Spleen (tissue), 7 donors: ENCODE data around the gene BSPRY.

ENCODE experiments used
- CTCF ChIP-seq, 11 experiments: fragments of 200-600 bp in 7 of 11; fragments of 450-650 bp in 4 of 11; sonication (generic) in 4 of 11; IDR thresholded peaks in 8 of 11; conservative IDR thresholded peaks in 3 of 11; 1 replicate in 7 of 11; 2 replicates in 4 of 11; pipeline versions ENCODE4 v1.4.0 to v1.8.0; 2016 to 2021; ENCODE audit warnings: antibody characterized with exemption in 11 of 11, inconsistent platforms in 4 of 11, mild to moderate bottlenecking in 1 of 11
- POLR2A ChIP-seq, 3 donors: fragments of 450-650 bp; IDR thresholded peaks; one replicate each; pipeline ENCODE4 v1.5.1; 2017; ENCODE audit warnings: antibody characterized with exemption in 3 of 3, mild to moderate bottlenecking in 1 of 3
- donor health status: DM: no; HTN: no; CAD: no; lungs with moderate emphysema.
- donor health status: DM: no; HTN: no; CAD: no.
- donor health status: DM: no; HTN: no; CAD: no.

- TF ChIP-seq POLR2A (IDR thresholded peaks at IDR 0.05) (no peak), CTCF (IDR thresholded peaks at IDR 0.05 in 8 of 11, conservative IDR thresholded peaks at IDR 0.05 in 3 of 11) (no peak)
These were observed 21.5 kb downstream of the BSPRY start for GRCh38 chr9:113370806-113371325.
